HL-60 (cell line): Measurements from ENCODE around the gene JMJD1C.

Source experiments
- DNase-seq, 2 experiments: peaks; one replicate each; pipeline ENCODE4 v3.0.0-alpha.2; 2010 to 2020; ENCODE audit warnings: low read depth in 1 of 2, low spot score in 1 of 2
- H3K27ac ChIP-seq: fragments of 250-450 bp; sonication (Bioruptor Pico); replicated peaks from 2 replicates; pipeline ENCODE4 v1.5.1; 2020; ENCODE audit warnings: mild to moderate bottlenecking, moderate library complexity
- H3K27me3 ChIP-seq: fragments of 250-450 bp; sonication (Bioruptor Pico); 2 replicates; pipeline ENCODE4 v1.5.1; 2021; ENCODE audit warnings: mild to moderate bottlenecking, moderate library complexity; ENCODE audit not compliant: insufficient read depth, poor library complexity, severe bottlenecking
- H3K4me3 ChIP-seq: replicated peaks from 2 replicates; pipeline ENCODE4 v1.5.1; 2011; ENCODE audit warnings: mild to moderate bottlenecking, control low read depth, low read length; ENCODE audit not compliant: insufficient read depth
- GABPA ChIP-seq: IDR thresholded peaks from 2 replicates; pipeline ENCODE4 v1.6.1; 2012; ENCODE audit warnings: low read depth
- POLR2AphosphoS5 ChIP-seq: IDR thresholded peaks from 2 replicates; pipeline ENCODE4 v1.6.1; 2012; ENCODE audit warnings: low read depth
- SPI1 ChIP-seq: IDR thresholded peaks from 2 replicates; pipeline ENCODE4 v1.6.1; 2012; ENCODE audit warnings: low read depth, mild to moderate bottlenecking, borderline replicate concordance
- TF ChIP-seq, protein P1 (sequence below): IDR thresholded peaks from 2 replicates; pipeline ENCODE4 v1.6.1; 2012; ENCODE audit warnings: low read depth; ENCODE audit not compliant: insufficient replicate concordance
- TF ChIP-seq, protein P2 (sequence below): IDR thresholded peaks from one replicate; pipeline ENCODE4 v1.5.1; 2011; ENCODE audit warnings: low read length, control low read depth, inconsistent platforms; ENCODE audit not compliant: insufficient read depth

Gene JMJD1C

DNA sequence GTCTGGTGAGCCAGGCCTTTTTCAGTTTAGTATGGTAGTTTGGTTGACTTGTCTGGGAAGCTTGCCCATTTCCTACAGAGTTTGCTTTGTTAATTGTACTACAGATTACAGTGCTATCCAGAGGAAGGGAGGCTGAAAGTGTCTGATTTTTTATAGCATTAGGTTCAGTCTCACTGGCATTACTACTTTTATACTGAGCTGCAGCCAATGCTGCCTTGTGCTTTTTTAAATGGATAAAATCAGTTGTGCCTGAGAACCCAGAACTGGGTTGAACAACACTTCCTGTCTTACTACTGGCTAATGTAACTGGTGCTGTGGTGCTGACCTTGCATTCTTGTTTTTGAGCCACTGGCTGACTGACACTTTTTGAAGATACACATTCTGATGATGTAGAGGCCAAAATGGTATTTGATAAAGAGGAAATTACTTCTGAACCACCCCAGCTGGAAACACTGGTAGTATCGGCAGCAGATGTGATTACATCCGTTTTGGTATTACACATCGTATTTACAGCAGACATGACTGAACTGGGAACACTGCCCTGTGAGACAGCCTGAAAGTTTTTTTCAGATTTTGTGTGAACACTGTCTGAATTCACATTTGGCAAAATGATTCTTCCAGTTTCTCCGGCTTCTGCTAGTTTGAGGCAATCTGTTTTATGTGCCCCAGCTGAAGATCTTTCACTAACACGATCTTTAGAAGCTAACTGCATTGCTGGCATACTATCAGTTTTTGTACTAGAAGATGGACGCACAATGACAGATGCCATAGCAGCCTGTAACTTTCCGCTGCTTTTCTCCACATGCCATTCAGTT, 258.6 kb downstream of the JMJD1C start:
- Histone ChIP-seq H3K27ac (no peak overlapping the region), H3K27me3 (no peaks in the 10 kb centered on the region), H3K4me3 (no peak overlapping the region)
- DNase-seq: peak in 1 of 2 experiments; percentile 19
- TF ChIP-seq SPI1 (no peak), GABPA (no peak)
- TF ChIP-seq, protein P1, sequence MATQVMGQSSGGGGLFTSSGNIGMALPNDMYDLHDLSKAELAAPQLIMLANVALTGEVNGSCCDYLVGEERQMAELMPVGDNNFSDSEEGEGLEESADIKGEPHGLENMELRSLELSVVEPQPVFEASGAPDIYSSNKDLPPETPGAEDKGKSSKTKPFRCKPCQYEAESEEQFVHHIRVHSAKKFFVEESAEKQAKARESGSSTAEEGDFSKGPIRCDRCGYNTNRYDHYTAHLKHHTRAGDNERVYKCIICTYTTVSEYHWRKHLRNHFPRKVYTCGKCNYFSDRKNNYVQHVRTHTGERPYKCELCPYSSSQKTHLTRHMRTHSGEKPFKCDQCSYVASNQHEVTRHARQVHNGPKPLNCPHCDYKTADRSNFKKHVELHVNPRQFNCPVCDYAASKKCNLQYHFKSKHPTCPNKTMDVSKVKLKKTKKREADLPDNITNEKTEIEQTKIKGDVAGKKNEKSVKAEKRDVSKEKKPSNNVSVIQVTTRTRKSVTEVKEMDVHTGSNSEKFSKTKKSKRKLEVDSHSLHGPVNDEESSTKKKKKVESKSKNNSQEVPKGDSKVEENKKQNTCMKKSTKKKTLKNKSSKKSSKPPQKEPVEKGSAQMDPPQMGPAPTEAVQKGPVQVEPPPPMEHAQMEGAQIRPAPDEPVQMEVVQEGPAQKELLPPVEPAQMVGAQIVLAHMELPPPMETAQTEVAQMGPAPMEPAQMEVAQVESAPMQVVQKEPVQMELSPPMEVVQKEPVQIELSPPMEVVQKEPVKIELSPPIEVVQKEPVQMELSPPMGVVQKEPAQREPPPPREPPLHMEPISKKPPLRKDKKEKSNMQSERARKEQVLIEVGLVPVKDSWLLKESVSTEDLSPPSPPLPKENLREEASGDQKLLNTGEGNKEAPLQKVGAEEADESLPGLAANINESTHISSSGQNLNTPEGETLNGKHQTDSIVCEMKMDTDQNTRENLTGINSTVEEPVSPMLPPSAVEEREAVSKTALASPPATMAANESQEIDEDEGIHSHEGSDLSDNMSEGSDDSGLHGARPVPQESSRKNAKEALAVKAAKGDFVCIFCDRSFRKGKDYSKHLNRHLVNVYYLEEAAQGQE: no peak
- TF ChIP-seq, protein P2, sequence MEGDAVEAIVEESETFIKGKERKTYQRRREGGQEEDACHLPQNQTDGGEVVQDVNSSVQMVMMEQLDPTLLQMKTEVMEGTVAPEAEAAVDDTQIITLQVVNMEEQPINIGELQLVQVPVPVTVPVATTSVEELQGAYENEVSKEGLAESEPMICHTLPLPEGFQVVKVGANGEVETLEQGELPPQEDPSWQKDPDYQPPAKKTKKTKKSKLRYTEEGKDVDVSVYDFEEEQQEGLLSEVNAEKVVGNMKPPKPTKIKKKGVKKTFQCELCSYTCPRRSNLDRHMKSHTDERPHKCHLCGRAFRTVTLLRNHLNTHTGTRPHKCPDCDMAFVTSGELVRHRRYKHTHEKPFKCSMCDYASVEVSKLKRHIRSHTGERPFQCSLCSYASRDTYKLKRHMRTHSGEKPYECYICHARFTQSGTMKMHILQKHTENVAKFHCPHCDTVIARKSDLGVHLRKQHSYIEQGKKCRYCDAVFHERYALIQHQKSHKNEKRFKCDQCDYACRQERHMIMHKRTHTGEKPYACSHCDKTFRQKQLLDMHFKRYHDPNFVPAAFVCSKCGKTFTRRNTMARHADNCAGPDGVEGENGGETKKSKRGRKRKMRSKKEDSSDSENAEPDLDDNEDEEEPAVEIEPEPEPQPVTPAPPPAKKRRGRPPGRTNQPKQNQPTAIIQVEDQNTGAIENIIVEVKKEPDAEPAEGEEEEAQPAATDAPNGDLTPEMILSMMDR: no peak

DNA sequence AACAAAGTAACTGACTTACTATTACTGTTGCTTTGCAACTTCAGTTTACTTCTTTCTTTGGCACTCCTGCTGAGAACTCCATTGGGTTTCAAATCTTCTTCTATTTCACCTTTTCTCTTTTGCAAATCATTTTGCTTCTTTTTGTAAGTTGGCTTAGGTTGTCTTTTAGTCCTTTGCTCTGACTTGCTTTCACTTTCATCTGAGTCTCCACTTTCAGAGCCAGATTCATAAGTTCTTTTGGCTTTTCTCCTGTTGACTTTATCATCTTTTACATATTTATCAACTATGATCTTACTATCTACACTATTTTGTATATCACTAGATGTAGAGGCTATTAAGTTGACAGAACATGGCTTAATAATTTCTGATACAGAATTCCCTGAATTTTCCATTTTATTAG, 259.2 kb downstream of the JMJD1C start:
- no peaks in the 10 kb centered on the region for H3K27me3 ChIP-seq
- TF ChIP-seq, protein P2: no peak
- TF ChIP-seq GABPA: no peak
- TF ChIP-seq POLR2AphosphoS5: no peak
- TF ChIP-seq SPI1: no peak
- TF ChIP-seq, protein P1: no peak
- H3K4me3 ChIP-seq: no peak overlapping the region
- H3K27ac ChIP-seq: no peak overlapping the region
- no peak for DNase-seq

DNA sequence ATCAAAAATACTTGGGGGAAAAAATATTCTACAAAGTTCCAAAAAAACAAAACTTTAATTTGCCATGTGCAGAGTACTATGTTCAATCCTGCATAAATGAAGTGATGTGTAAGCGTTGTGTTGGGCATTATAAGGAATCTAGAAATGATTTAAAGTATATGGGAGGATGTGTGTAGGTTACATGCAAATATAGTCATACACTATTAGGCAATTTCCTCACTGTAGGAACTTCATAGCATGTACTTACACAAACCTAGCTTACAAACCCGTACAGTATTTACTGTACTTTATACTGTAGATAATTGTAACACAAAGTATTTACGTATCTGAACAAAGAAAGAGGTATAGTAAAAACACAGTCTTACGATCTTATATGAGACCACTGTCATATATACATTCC, 260.4 kb downstream of the JMJD1C start:
- Histone ChIP-seq H3K27me3 (no peaks in the 10 kb centered on the region), H3K27ac (no peak overlapping the region), H3K4me3 (no peak overlapping the region)
- DNase-seq: no peak
- TF ChIP-seq POLR2AphosphoS5 (no peak), SPI1 (no peak), GABPA (no peak)
- TF ChIP-seq, protein P1: no peak
- TF ChIP-seq, protein P2: no peak
